ENCODE data around the gene RHEX. TPM values are rescaled to one million over a fixed set of nuclear protein-coding genes. Genes with fewer than 3 reads are reported as not detected.

The RHEX gene
- total RNA-seq: 0.43 TPM

GRCh38 chr1:206052919-206053610, at the start of gene RHEX:
TSS of gene RHEX (plus strand) at chr1:206053173. CDS start at chr1:206097829, 44,656 bp downstream.
- peak; percentile 97 for ATAC-seq
- DNase-seq (ENCODE audit: low spot score): peak; percentile 85

- DNase-seq (ENCODE audit: low spot score) (no peak), ATAC-seq (no peak)
These were observed 48.8 kb upstream of the RHEX start for GRCh38 chr1:206003854-206004800.

- DNase-seq (ENCODE audit: low spot score) (no peak), ATAC-seq (no peak)
These were observed 48.1 kb upstream of the RHEX start for GRCh38 chr1:206004826-206005225.

GRCh38 chr1:206005234-206005633, 47.7 kb upstream of the RHEX start:
- no peak for DNase-seq (ENCODE audit: low spot score)
- no peak for ATAC-seq

- no peak for DNase-seq (ENCODE audit: low spot score)
- ATAC-seq: no peak
These were observed 47.2 kb upstream of the RHEX start for GRCh38 chr1:206005778-206006180.

- no peak for DNase-seq (ENCODE audit: low spot score)
- no peak for ATAC-seq
These were observed 46.0 kb upstream of the RHEX start for GRCh38 chr1:206006946-206007345.

- no peak for ATAC-seq
- no peak for DNase-seq (ENCODE audit: low spot score)
These were observed 42.9 kb upstream of the RHEX start for GRCh38 chr1:206010060-206010459.

GRCh38 chr1:206011057-206011456, 41.9 kb upstream of the RHEX start:
- no peak for ATAC-seq

GRCh38 chr1:206012086-206012859, 40.7 kb upstream of the RHEX start:
- peak; percentile 75 for ATAC-seq
- DNase-seq (ENCODE audit: low spot score): no peak

More at GRCh38 chr1:206011057-206011456, 41.9 kb upstream of the RHEX start:
- DNase-seq (ENCODE audit: low spot score): no peak

GRCh38 chr1:206013026-206013795, 39.8 kb upstream of the RHEX start:
- DNase-seq (ENCODE audit: low spot score) (no peak), ATAC-seq (no peak)

- DNase-seq (ENCODE audit: low spot score) (no peak), ATAC-seq (no peak)
These were observed 38.4 kb upstream of the RHEX start for GRCh38 chr1:206014601-206015000.

- ATAC-seq (no peak), DNase-seq (ENCODE audit: low spot score) (no peak)
These were observed 37.9 kb upstream of the RHEX start for GRCh38 chr1:206015071-206015470.

- DNase-seq (ENCODE audit: low spot score) (no peak), ATAC-seq (peak; percentile 55)
These were observed 32.5 kb upstream of the RHEX start for GRCh38 chr1:206020393-206021007.

- no peak for ATAC-seq
- no peak for DNase-seq (ENCODE audit: low spot score)
These were observed 31.9 kb upstream of the RHEX start for GRCh38 chr1:206021008-206021625.

GRCh38 chr1:206021626-206022365, 31.2 kb upstream of the RHEX start:
- DNase-seq (ENCODE audit: low spot score): no peak
- no peak for ATAC-seq

- no peak for ATAC-seq
- DNase-seq (ENCODE audit: low spot score): no peak
These were observed 30.2 kb upstream of the RHEX start for GRCh38 chr1:206022766-206023165.

- DNase-seq (ENCODE audit: low spot score): no peak
These were observed 29.3 kb upstream of the RHEX start, which contains the start of gene CTSE for GRCh38 chr1:206023695-206024094. TSS of gene CTSE (minus strand) at chr1:206023895. CDS start at chr1:206023791, 104 bp downstream.

GRCh38 chr1:206025283-206025820, 27.6 kb upstream of the RHEX start:
- no peak for DNase-seq (ENCODE audit: low spot score)
- no peak for ATAC-seq

More at GRCh38 chr1:206023695-206024094, 29.3 kb upstream of the RHEX start, which contains the start of gene CTSE:
- no peak for ATAC-seq

Measured in left lobe of liver (tissue), 2 donors.